Heart right ventricle (tissue), 16 donors: ENCODE results near the gene REPS1. TPM values are rescaled to one million over a fixed set of nuclear protein-coding genes. Genes with fewer than 3 reads are reported as not detected.
A peak's percentile ranks its signal among the peaks of the same experiment; 100 is the strongest.

ENCODE experiments used
- ATAC-seq, 8 donors: fragments of 200-7000 bp; cut with Tn5 transposase; one replicate each; pipeline ENCODE4 v1.9.1; 2020; ENCODE audit warnings: mild to moderate bottlenecking in 8 of 8, moderate library complexity in 8 of 8, moderate number of reproducible peaks in 1 of 8
- DNase-seq, 2 donors: peaks; one replicate each; pipeline ENCODE4 v3.0.0-alpha.2; 2020
- H3K27ac ChIP-seq, 10 donors: fragments of 200-600 bp; sonication (generic) in 2 of 10; one replicate each; pipeline versions ENCODE4 v1.5.0 to v1.8.0; 2020 to 2022; ENCODE audit warnings: mild to moderate bottlenecking in 3 of 10
- H3K27me3 ChIP-seq, 7 donors: fragments of 200-600 bp; one replicate each; pipeline ENCODE4 v1.8.0; 2021 to 2022; ENCODE audit warnings: mild to moderate bottlenecking in 2 of 7
- H3K36me3 ChIP-seq, 9 donors: fragments of 200-600 bp; sonication (generic) in 1 of 9; one replicate each; pipeline versions ENCODE4 v1.5.0 to v1.8.0; 2020 to 2022; ENCODE audit warnings: mild to moderate bottlenecking in 2 of 9
- H3K4me1 ChIP-seq, 9 donors: fragments of 200-600 bp; sonication (generic) in 1 of 9; one replicate each; pipeline versions ENCODE4 v1.5.0 to v1.8.0; 2020 to 2022; ENCODE audit warnings: mild to moderate bottlenecking in 4 of 9
- H3K4me3 ChIP-seq, 10 donors: fragments of 200-600 bp; sonication (generic) in 2 of 10; one replicate each; pipeline versions ENCODE4 v1.5.0 to v1.8.0; 2020 to 2022; ENCODE audit warnings: mild to moderate bottlenecking in 7 of 10, moderate library complexity in 2 of 10
- H3K9me3 ChIP-seq, 11 donors: fragments of 200-600 bp in 10 of 11; sonication (generic) in 2 of 11; one replicate each; pipeline versions ENCODE4 v1.5.0 to v1.8.0; 2013 to 2022; ENCODE audit warnings: mild to moderate bottlenecking in 2 of 11, control low read depth in 1 of 11, moderate library complexity in 1 of 11
- CTCF ChIP-seq, 9 donors: fragments of 200-600 bp; sonication (generic) in 2 of 9; IDR thresholded peaks; one replicate each; pipeline versions ENCODE4 v1.5.0 to v1.8.0; 2021 to 2022; ENCODE audit warnings: antibody characterized with exemption in 9 of 9, mild to moderate bottlenecking in 5 of 9, moderate library complexity in 1 of 9
- WGBS, 2 donors: extraction: QIAGEN DNeasy Blood & Tissue Kit; methylation state at CpG; one replicate each; pipeline ENCODE4 v1.1.7; 2013; ENCODE audit warnings: inconsistent platforms in 1 of 2; 5-methylcytosine and 5-hydroxymethylcytosine counted together
- intact Hi-C, 10 donors: fragments of 100-400 bp; cut with DNase I; formaldehyde crosslinking; loops; one replicate each; pipeline versions ENCODE4 v1.11.1 to v1.14.2; 2022
- polyA plus RNA-seq, 2 donors: library from polyadenylated mRNA; stranded (reverse); fragments of 200-250 nt; gene quantifications; one replicate each; pipeline ENCODE4 v1.2.3, GENCODE V29; 2013
- total RNA-seq, 10 donors: library from RNA; stranded (reverse); fragmentation: NEBNext Ultra II Directional in 3 of 10; extraction: Animal tissue kit (Norgen Biotek cat#: 25700) in 3 of 10; gene quantifications; one replicate each; pipeline versions ENCODE4 v1.2.1 to v1.2.4, GENCODE V29; 2021 to 2023
- donor health status: Arrhythmogenic right ventricular cardiomyopathy.
- donor health status: ischemic (EF 13 %, LVEDD 7.1; RV severe dilation, severe dysfunction).
- donor health status: healthy with polysubstance abuse.
- donor health status: DM: no; HTN: yes; CAD: no.
- donor health status: DM: no; HTN: no; CAD: no.
- donor health status: ischemic (EF 25% LVEDD 6.9; RV normal size, moderate dysfunction).
- donor health status: ischemic (EF 25% LVEDD 5.7; RV mildly dilated, moderate dysfunction).
- donor health status: healthy.
- donor health status: DM: yes; HTN: yes; CAD: no.
- donor health status: Ischemic cardiomyopathy.
- donor health status: ischemic (EF 35%, LVEDD 5.7; RV mildly dilated, moderate dysfunction).
- donor health status: nonischemic (EF 11% LVEDD 7.7; RV severe dilation, severe dysfunction).
- donor health status: DM: yes; HTN: yes; CAD: no.
- donor health status: PGD.
- donor health status: ischemic (EF 29% LVEDD 5.4; RV normal size, mild dysfunction).
- donor health status: nonischemic (EF 23%, LVEDD 6.1; RV moderate dilation, normal function).

Gene REPS1
- total and polyA plus RNA-seq, 12 donors = 30.2 to 43.9 (median 39.4) TPM

GRCh38 chr6:139016337-139017213 lies 28.5 kb upstream of the REPS1 start:
- Histone ChIP-seq H3K27ac (peak overlapping the region in 9 of 10 donors; percentile 5 to 71 (median 38)), H3K36me3 (no peaks in the 10 kb centered on the region), H3K4me1 (peaks cover 0 to 30% (median 18%) of the 10 kb centered on the region in 9 donors), H3K27me3 (no peaks in the 10 kb centered on the region), H3K9me3 (no peaks in the 10 kb centered on the region), H3K4me3 (no peak overlapping the region)
- ATAC-seq = peak in 6 of 8 donors; percentile 38 to 74 (median 62)
- no peak for DNase-seq
- WGBS, 2 donors = 57 to 63% methylated on average over 7 of the region's 7 CpGs
- TF ChIP-seq CTCF (IDR thresholded peaks at IDR 0.05) = no peak
- intact Hi-C loops = no loop called here

GRCh38 chr6:139014945-139015344 lies 26.9 kb upstream of the REPS1 start:
- TF ChIP-seq CTCF (IDR thresholded peaks at IDR 0.05) = no peak
- WGBS, 2 donors = 61 to 67% methylated on average over 3 of the region's 3 CpGs
- Histone ChIP-seq H3K4me3 (no peak overlapping the region), H3K27ac (no peak overlapping the region), H3K9me3 (no peaks in the 10 kb centered on the region), H3K36me3 (no peaks in the 10 kb centered on the region), H3K27me3 (no peaks in the 10 kb centered on the region), H3K4me1 (peaks cover 0 to 30% (median 18%) of the 10 kb centered on the region in 9 donors)
- no peak for DNase-seq
- intact Hi-C loops = no loop called here
- peak in 2 of 8 donors; percentile 38 to 70 for ATAC-seq

- intact Hi-C loops = no loop called here
- Histone ChIP-seq H3K27me3 (no peaks in the 10 kb centered on the region), H3K4me1 (peaks cover 0 to 29% (median 18%) of the 10 kb centered on the region in 9 donors), H3K27ac (no peak overlapping the region), H3K9me3 (no peaks in the 10 kb centered on the region), H3K4me3 (no peak overlapping the region), H3K36me3 (no peaks in the 10 kb centered on the region)
- no peak for DNase-seq
- peak in 1 of 8 donors; percentile 54 for ATAC-seq
- no peak for TF ChIP-seq CTCF (IDR thresholded peaks at IDR 0.05)
- 97 to 98% methylated on average over 4 of the region's 4 CpGs for WGBS, 2 donors
These were observed 25.2 kb upstream of the REPS1 start for GRCh38 chr6:139013185-139013800.

- WGBS, 2 donors = 41 to 43% methylated on average over 3 of the region's 3 CpGs
- no peak for ATAC-seq
These were observed 23.9 kb upstream of the REPS1 start for GRCh38 chr6:139011980-139012379.

More at GRCh38 chr6:139011980-139012379, 23.9 kb upstream of the REPS1 start:
- intact Hi-C loops = no loop called here
- Histone ChIP-seq H3K27me3 (no peaks in the 10 kb centered on the region), H3K27ac (no peak overlapping the region), H3K9me3 (no peaks in the 10 kb centered on the region), H3K4me1 (peaks cover 0 to 16% (median 9%) of the 10 kb centered on the region in 9 donors), H3K4me3 (no peak overlapping the region), H3K36me3 (no peaks in the 10 kb centered on the region)
- DNase-seq = no peak
- no peak for TF ChIP-seq CTCF (IDR thresholded peaks at IDR 0.05)
